Peyer's patch (tissue), 4 donors: Measurements from ENCODE around the gene KCNN1.

ENCODE experiments used
- CTCF ChIP-seq, 6 experiments: fragments of 450-650 bp in 4 of 6; fragments of 200-600 bp in 2 of 6; sonication (generic) in 1 of 6; IDR thresholded peaks; one replicate each; pipeline ENCODE4 v1.5.1; 2017 to 2019; ENCODE audit warnings: antibody characterized with exemption in 6 of 6, mild to moderate bottlenecking in 3 of 6, moderate library complexity in 1 of 6
- POLR2A ChIP-seq, 2 donors: fragments of 450-650 bp; IDR thresholded peaks; one replicate each; pipeline ENCODE4 v1.5.1; 2017; ENCODE audit warnings: antibody characterized with exemption in 2 of 2, mild to moderate bottlenecking in 2 of 2, moderate library complexity in 2 of 2

DNA sequence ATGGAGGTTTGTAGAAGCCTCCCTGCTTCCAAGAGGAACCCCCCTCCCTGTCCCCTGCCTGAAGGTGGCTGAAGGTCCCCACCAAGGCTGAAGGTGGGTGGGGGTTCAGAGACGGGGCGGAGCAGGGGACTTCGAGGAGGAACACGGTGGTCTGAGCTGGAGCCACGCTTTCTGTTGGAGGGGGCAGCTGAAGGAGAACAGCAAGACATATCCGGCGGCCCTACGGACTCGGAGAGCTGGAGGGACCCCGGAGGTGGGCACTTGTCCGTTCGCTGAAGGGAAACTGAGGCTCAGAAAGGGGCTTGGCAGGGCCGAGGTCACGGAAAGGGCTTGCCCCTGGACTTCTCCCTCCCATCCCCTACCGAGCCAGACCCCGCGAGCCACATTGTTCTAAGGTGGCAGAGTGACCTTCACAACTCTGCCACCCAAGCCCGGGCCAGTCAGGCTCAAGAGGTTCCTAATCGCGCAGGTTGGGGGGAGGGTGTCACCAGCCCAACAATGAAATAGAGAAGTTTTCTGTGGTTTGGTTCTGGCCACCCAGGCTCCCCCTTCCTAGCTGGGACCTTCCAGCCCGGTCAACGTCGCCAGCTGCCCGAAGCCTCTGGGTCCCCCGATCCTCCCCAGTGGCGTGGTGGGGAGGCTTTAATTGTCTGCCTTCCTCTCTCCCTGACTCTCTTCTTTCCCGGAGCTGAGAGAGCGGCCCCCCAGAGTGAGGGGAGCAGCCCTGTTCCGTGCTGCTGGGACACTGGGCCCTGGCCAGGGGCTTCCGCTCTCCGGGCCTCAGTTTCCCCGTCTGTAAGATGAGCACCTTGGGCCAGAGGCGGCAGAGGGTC is 15.5 kb upstream of the KCNN1 start:
- TF ChIP-seq CTCF (IDR thresholded peaks at IDR 0.05) (no peak), POLR2A (IDR thresholded peaks at IDR 0.05) (no peak)
